ENCODE measurements around the gene GZMB.

DNA sequence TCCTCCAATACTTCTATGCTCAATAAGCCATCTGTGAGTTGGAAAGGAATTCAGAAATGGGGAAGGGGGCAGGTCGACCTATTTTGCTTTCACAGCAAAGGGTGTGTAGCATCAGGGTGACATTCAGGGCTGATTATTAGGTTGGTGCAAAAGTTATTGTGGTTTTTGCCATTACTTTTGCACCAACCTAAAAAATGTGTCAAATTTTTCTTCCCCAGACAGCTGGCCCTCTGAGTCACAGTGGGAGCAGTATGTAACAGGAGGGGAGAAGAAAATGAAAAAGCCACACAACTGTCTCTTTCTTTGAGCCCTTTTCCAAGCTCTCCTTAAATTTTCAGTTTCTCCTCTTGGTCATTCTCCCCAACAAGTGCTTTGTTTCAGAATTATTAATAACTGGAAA, 47.1 kb upstream of the GZMB start:
- TF ChIP-seq, protein P1, sequence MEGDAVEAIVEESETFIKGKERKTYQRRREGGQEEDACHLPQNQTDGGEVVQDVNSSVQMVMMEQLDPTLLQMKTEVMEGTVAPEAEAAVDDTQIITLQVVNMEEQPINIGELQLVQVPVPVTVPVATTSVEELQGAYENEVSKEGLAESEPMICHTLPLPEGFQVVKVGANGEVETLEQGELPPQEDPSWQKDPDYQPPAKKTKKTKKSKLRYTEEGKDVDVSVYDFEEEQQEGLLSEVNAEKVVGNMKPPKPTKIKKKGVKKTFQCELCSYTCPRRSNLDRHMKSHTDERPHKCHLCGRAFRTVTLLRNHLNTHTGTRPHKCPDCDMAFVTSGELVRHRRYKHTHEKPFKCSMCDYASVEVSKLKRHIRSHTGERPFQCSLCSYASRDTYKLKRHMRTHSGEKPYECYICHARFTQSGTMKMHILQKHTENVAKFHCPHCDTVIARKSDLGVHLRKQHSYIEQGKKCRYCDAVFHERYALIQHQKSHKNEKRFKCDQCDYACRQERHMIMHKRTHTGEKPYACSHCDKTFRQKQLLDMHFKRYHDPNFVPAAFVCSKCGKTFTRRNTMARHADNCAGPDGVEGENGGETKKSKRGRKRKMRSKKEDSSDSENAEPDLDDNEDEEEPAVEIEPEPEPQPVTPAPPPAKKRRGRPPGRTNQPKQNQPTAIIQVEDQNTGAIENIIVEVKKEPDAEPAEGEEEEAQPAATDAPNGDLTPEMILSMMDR (conservative IDR thresholded peaks at IDR 0.05; ENCODE audit: low read length) = no peak
- TF ChIP-seq EZH2phosphoT487 (IDR thresholded peaks at IDR 0.05; ENCODE audit: borderline replicate concordance) = no peak
